ENCODE data around the gene GALNT8.
"Not testable (repeated sequence)": the region's sequence is repeated elsewhere in the genome, so short reads cannot be mapped to it uniquely, and the experiment has no call there.

Gene GALNT8

GRCh38 chr12:4745249-4745648, 25.0 kb downstream of the GALNT8 start:
- no peak for DNase-seq

GRCh38 chr12:4751654-4752053, 31.5 kb downstream of the GALNT8 start:
- not testable (repeated sequence) for DNase-seq

GRCh38 chr12:4762773-4763172, 42.6 kb downstream of the GALNT8 start:
- no peak for DNase-seq

- no peak for DNase-seq
Observed at GRCh38 chr12:4763549-4763948, 43.3 kb downstream of the GALNT8 start.

GRCh38 chr12:4766445-4766844, 46.2 kb downstream of the GALNT8 start:
- no peak for DNase-seq

GRCh38 chr12:4767186-4767585, 47.0 kb downstream of the GALNT8 start:
- no peak for DNase-seq

GRCh38 chr12:4768341-4768740, 48.1 kb downstream of the GALNT8 start:
- no peak for DNase-seq

GRCh38 chr12:4769073-4769472, 48.9 kb downstream of the GALNT8 start:
- DNase-seq, result no peak

- DNase-seq, result no peak
Observed at GRCh38 chr12:4771172-4771959, 51.2 kb downstream of the GALNT8 start.

- no peak for DNase-seq
Observed at GRCh38 chr12:4771960-4772566, 51.9 kb downstream of the GALNT8 start.

GRCh38 chr12:4775936-4776335, 55.7 kb downstream of the GALNT8 start:
- DNase-seq, result no peak

GRCh38 chr12:4779749-4780148, 59.5 kb downstream of the GALNT8 start:
- DNase-seq, result no peak

- no peak for DNase-seq
Observed at GRCh38 chr12:4780641-4781611, 60.7 kb downstream of the GALNT8 start.

GRCh38 chr12:4784404-4785054, 64.3 kb downstream of the GALNT8 start:
- no peak for DNase-seq

GRCh38 chr12:4786795-4787194, 66.6 kb downstream of the GALNT8 start:
- no peak for DNase-seq

GRCh38 chr12:4787965-4788364, 67.8 kb downstream of the GALNT8 start:
- no peak for DNase-seq

GRCh38 chr12:4789776-4790175, 69.6 kb downstream of the GALNT8 start:
- DNase-seq, result no peak

- DNase-seq, result no peak
Observed at GRCh38 chr12:4791497-4791896, 71.3 kb downstream of the GALNT8 start.

- DNase-seq, result no peak
Observed at GRCh38 chr12:4794491-4794890, 74.3 kb downstream of the GALNT8 start.

- no peak for DNase-seq
Observed at GRCh38 chr12:4796216-4796615, 76.0 kb downstream of the GALNT8 start.

GRCh38 chr12:4796694-4797482, 76.7 kb downstream of the GALNT8 start:
- DNase-seq, result no peak

GRCh38 chr12:4800555-4800954, 80.4 kb downstream of the GALNT8 start:
- no peak for DNase-seq

Measured in effector CD4-positive, alpha-beta T cell (primary cell).